HG03045 (cell line): Measurements from ENCODE around the gene DDX23.
A peak's percentile ranks its signal among the peaks of the same experiment; 100 is the strongest.

Source experiments
- ATAC-seq: cut with Tn5 transposase; IDR thresholded peaks from one replicate; pipeline ENCODE4 v1.9.1; 2021; ENCODE audit warnings: mild to moderate bottlenecking, moderate library complexity; ENCODE audit not compliant: unreplicated experiment

DDX23 gene

GRCh38 chr12:48824905-48825304, 27.1 kb downstream of the DDX23 start:
- no peak for ATAC-seq

GRCh38 chr12:48824112-48824511, 27.9 kb downstream of the DDX23 start:
- no peak for ATAC-seq

DNA sequence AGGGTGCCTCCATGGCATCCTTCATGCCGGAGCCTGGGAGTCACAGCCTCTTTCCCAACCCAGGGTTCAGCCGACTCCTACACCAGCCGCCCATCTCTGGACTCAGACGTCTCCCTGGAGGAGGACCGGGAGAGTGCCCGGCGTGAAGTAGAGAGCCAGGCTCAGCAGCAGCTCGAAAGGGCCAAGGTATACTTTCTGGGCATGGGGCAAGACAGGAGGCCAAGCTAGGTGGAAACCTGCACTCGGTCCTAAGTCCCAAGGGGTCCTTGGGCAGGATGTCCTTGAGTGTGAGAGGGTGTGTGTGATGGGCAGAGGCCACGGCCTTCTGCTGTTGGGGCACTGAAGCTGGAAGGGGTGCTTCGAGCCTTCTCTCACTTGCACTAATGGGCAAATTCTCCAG, 28.7 kb downstream of the DDX23 start:
- no peak for ATAC-seq

DNA sequence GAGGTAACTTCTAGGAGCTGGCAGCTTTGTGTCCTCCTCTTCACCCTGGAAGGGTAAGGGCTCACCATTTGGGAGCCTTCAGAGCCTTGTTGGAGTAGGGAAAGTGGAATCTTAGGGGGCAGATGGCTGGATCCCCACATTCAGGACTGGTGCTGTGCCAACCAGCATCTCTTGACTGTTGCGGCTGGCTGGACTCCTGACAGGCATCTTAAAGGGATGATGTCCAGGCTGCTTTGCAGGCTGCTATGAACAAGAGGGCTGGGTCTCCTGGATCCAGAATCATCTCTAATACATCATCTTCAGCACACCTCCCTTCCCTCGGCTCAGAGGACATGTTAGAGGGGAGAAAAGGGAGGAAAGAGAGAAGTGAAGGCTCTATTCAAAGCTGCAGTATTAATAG, 29.3 kb downstream of the DDX23 start:
- no peak for ATAC-seq

- ATAC-seq: no peak
Observed at GRCh38 chr12:48822139-48822538, 29.8 kb downstream of the DDX23 start.

GRCh38 chr12:48819986-48820725, 31.8 kb downstream of the DDX23 start:
- ATAC-seq: no peak

GRCh38 chr12:48818831-48819590, 33.0 kb downstream of the DDX23 start:
- no peak for ATAC-seq

- peak; percentile 35 for ATAC-seq
Observed at GRCh38 chr12:48817873-48818830, 33.8 kb downstream of the DDX23 start, which contains the start of gene CACNB3. Gene CACNB3, plus strand, starts transcription at chr12:48818496. Its CDS starts 434 bp downstream, at chr12:48818930.

GRCh38 chr12:48816143-48816854, 35.7 kb downstream of the DDX23 start:
- no peak for ATAC-seq

GRCh38 chr12:48815126-48816110, 36.5 kb downstream of the DDX23 start:
- peak; percentile 36 for ATAC-seq

DNA sequence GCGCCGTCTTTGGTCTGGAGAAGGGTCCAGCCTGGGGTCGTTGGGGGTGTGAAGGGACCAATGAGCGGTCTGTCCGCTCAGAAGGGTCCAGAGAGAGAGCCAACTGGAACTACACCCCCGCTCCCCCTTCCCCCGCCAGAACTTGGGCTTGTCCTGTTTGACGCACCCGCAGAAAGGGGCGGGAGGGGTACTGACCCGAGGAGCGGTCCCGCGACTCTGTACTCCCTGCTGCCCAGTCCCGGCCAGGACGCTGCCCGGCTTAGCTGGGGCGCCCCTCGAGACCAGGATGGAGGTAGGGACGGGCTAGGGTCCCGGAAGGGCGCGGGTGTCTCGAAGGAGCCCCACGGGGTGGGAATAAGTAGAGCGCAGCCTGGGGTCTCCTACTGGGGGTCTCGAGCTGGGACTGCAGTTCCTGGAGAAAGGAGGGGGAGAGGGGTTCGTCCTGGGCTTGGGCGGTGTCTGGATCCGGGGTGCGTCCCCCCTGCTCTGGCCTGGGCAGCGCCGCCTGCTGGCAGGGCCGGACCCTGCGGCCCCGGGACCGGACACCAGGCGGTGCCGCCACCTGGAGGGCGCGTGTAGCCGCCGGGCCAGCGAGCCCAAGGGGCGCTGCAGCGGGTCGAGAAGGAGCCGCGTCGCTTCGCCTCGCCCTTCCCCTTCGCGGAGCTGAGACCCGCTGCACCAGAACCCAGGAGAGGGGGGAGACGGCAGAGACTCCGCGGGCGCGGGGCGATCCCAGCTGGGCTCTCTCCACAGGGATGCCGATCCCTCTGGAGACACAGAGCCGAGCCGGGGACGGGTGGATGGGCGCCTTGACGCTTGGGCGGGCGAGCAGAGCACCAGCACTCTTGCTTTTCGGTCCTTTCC, 37.5 kb downstream of the DDX23 start:
- ATAC-seq: peak; percentile 79

- no peak for ATAC-seq
Observed at GRCh38 chr12:48813465-48814261, 38.3 kb downstream of the DDX23 start.

- ATAC-seq: no peak
Observed at GRCh38 chr12:48812389-48812788, 39.6 kb downstream of the DDX23 start.

DNA sequence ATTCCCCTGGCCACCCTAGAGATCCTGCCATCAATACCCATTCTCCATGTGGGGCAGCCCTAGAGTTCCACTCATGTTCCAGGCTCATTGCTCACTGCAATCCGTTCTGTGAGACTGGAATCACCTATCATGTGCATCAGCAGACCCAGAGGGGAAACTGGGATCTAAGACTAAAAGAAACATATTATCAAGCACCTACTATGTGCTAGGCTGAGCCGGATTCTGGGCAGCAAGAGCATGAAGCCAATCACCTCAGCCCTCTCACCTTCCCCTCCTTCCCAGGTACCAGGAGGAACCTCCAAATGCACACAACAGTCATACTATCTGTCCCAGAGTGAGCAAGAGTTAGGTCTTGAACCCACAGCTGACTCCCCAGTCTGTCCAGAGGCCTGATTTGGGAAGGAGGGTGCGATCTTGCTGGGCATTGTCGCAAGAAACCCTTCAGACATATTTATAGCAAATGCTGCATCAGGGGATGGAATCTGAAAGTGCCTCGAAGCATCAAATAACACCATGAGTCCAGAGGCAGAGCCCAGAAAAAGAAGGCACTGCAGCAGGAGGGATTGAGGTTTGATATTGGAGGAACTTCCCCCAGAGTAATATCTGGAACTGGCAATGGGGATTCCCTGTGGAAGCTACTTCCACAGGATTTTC, 40.4 kb downstream of the DDX23 start:
- no peak for ATAC-seq

GRCh38 chr12:48810903-48811431, 41.0 kb downstream of the DDX23 start:
- no peak for ATAC-seq

- ATAC-seq: no peak
Observed at GRCh38 chr12:48807981-48808380, 44.0 kb downstream of the DDX23 start.

DNA sequence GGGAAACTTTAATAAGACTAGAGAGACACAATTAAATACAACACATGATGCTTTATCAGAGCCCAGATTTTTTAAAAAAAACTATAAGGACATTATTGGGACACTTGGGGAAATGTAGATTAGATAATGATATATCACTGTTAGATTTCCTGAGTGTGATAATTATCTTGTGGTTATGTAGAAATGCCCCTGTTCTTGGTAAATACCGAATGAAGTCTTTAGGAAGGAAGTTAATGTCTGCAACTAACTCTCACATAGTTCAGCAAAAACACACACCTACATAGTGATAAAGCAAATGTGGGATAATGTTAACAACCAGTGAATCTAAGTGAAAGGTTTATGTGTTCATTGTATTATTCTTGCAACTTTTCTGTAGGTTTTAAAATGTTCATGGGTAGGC, 48.3 kb downstream of the DDX23 start:
- ATAC-seq: no peak
